Measurements from ENCODE around the gene TBL1XR1.
A peak's percentile ranks its signal among the peaks of the same experiment; 100 is the strongest.

TBL1XR1 gene

DNA sequence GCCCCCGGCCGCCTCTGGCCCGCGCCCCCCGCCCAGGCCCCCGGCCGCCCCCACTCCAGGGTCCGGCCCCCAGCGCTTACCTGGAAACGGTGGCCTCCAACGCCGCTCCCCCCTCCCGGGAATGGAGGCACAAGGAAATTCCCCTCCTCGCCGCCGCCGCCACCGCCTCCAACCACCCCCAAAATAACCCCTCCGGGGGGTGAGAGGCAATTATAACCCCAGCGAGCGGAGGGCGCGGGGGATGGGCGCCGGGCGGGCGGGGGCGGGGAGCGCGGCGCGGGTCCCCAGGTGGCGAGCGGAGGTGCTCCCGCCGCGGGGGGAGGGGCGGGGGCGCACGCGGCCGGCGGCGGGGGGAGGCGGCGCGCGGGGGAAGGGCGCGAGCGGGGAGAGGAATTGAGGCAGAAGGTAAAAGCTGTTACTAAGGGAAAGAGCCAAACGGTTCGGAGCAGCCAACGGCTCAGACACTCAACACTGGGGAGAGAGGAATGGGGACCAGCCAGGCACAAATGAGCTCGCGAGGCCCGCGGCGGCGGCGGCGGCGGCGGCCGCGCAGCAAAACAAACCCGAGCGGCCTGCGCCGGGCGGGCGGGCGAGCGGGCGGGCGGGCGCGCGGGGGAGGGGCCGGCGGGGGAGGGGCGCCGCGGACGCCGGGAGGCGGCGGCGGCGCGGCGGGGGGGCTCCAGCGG, at the start of gene TBL1XR1:
Gene TBL1XR1, minus strand, starts transcription at position 442 of the 686 bp plus-strand sequence. CDS start 132,505 bp downstream, outside the sequence.
- peak; percentile 38; the same call in 1 of the 2 replicates for TF ChIP-seq NFIC (IDR thresholded peaks at IDR 0.05)
- TF ChIP-seq CREB1 (IDR thresholded peaks at IDR 0.05; ENCODE audit: low read depth), result no peak
- peak; percentile 48 for TF ChIP-seq RAD21 (IDR thresholded peaks at IDR 0.05; ENCODE audit: low read depth)
- peak; percentile 9; the same call in 1 of the 2 replicates for TF ChIP-seq YY1 (IDR thresholded peaks at IDR 0.05; ENCODE audit: low read depth)
- TF ChIP-seq, protein P1, sequence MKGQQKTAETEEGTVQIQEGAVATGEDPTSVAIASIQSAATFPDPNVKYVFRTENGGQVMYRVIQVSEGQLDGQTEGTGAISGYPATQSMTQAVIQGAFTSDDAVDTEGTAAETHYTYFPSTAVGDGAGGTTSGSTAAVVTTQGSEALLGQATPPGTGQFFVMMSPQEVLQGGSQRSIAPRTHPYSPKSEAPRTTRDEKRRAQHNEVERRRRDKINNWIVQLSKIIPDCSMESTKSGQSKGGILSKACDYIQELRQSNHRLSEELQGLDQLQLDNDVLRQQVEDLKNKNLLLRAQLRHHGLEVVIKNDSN (IDR thresholded peaks at IDR 0.05), result no peak
- TF ChIP-seq ZBTB7A (IDR thresholded peaks at IDR 0.05; ENCODE audit: low read depth), result no peak
- TF ChIP-seq, protein P2, sequence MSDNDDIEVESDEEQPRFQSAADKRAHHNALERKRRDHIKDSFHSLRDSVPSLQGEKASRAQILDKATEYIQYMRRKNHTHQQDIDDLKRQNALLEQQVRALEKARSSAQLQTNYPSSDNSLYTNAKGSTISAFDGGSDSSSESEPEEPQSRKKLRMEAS (IDR thresholded peaks at IDR 0.05), result peak; percentile 54
- TF ChIP-seq EP300 (IDR thresholded peaks at IDR 0.05; ENCODE audit: borderline replicate concordance), result peak; percentile 90
- peak; percentile 26; the same call in 1 of the 2 replicates for TF ChIP-seq TAF1 (IDR thresholded peaks at IDR 0.05; ENCODE audit: low read depth)
- TF ChIP-seq CEBPB (IDR thresholded peaks at IDR 0.05), result no peak
- TF ChIP-seq TEAD4 (IDR thresholded peaks at IDR 0.05), result no peak
- TF ChIP-seq TCF12 (IDR thresholded peaks at IDR 0.05; ENCODE audit: low read depth), result no peak; the same call in none of the 2 replicates
- peak; percentile 60 for TF ChIP-seq EGR1 (IDR thresholded peaks at IDR 0.05)
- peak; percentile 48; the same call in 1 of the 2 replicates for TF ChIP-seq FOXM1 (IDR thresholded peaks at IDR 0.05; ENCODE audit: borderline replicate concordance, low read depth)
- TF ChIP-seq, protein P3, sequence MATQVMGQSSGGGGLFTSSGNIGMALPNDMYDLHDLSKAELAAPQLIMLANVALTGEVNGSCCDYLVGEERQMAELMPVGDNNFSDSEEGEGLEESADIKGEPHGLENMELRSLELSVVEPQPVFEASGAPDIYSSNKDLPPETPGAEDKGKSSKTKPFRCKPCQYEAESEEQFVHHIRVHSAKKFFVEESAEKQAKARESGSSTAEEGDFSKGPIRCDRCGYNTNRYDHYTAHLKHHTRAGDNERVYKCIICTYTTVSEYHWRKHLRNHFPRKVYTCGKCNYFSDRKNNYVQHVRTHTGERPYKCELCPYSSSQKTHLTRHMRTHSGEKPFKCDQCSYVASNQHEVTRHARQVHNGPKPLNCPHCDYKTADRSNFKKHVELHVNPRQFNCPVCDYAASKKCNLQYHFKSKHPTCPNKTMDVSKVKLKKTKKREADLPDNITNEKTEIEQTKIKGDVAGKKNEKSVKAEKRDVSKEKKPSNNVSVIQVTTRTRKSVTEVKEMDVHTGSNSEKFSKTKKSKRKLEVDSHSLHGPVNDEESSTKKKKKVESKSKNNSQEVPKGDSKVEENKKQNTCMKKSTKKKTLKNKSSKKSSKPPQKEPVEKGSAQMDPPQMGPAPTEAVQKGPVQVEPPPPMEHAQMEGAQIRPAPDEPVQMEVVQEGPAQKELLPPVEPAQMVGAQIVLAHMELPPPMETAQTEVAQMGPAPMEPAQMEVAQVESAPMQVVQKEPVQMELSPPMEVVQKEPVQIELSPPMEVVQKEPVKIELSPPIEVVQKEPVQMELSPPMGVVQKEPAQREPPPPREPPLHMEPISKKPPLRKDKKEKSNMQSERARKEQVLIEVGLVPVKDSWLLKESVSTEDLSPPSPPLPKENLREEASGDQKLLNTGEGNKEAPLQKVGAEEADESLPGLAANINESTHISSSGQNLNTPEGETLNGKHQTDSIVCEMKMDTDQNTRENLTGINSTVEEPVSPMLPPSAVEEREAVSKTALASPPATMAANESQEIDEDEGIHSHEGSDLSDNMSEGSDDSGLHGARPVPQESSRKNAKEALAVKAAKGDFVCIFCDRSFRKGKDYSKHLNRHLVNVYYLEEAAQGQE (IDR thresholded peaks at IDR 0.05; ENCODE audit: low read depth), result no peak

DNA sequence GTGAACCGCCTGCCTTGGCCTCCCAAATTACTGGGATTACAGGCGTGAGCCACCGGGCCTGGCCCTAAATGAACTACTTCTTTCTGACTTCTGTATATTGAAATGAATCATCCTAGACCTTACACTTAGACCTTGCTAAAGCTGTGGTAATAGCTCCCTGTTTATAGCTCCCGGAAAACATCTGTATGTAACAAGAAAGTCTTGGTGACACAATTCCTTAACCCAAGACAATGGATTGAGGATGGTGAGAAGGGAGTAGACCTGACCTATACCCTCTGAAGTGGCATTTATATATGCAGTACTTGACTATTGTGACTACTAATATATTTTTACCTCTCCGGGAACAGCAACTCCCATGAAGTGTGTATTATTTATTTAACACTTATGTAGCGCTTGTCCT, 48.0 kb upstream of the TBL1XR1 start:
- TF ChIP-seq TEAD4 (IDR thresholded peaks at IDR 0.05) (no peak), ZBTB7A (IDR thresholded peaks at IDR 0.05; ENCODE audit: low read depth) (no peak), NFIC (IDR thresholded peaks at IDR 0.05) (no peak), EGR1 (IDR thresholded peaks at IDR 0.05) (no peak), TCF12 (IDR thresholded peaks at IDR 0.05; ENCODE audit: low read depth) (no peak), FOXM1 (IDR thresholded peaks at IDR 0.05; ENCODE audit: borderline replicate concordance, low read depth) (no peak), TAF1 (IDR thresholded peaks at IDR 0.05; ENCODE audit: low read depth) (no peak), RAD21 (IDR thresholded peaks at IDR 0.05; ENCODE audit: low read depth) (no peak), YY1 (IDR thresholded peaks at IDR 0.05; ENCODE audit: low read depth) (no peak)
- TF ChIP-seq, protein P3 (IDR thresholded peaks at IDR 0.05; ENCODE audit: low read depth), result no peak
- TF ChIP-seq, protein P2 (IDR thresholded peaks at IDR 0.05), result no peak

DNA sequence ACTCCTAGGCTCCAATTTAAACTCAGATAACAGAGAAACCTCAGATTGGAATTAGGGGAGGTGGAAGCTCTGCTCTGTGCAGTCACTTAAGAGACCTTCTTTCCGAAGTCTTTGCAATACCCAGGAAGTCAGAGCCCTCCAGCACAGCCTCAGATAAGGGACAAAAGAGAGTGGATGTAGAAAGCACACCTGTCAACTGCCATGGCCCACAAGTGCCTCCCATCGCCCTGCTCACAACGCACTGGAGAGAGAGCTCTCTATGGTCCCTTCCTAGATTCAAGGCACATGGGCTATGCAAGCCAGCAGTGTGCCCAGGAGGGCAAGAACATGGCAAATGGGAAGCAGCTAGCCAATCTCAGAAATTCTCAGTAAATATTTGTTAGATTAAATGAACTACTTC, 47.3 kb upstream of the TBL1XR1 start:
- TF ChIP-seq, protein P3 (IDR thresholded peaks at IDR 0.05; ENCODE audit: low read depth), result no peak
- no peak for TF ChIP-seq TCF12 (IDR thresholded peaks at IDR 0.05; ENCODE audit: low read depth)
- TF ChIP-seq RAD21 (IDR thresholded peaks at IDR 0.05; ENCODE audit: low read depth), result no peak
- no peak for TF ChIP-seq EP300 (IDR thresholded peaks at IDR 0.05; ENCODE audit: borderline replicate concordance)
- no peak for TF ChIP-seq FOXM1 (IDR thresholded peaks at IDR 0.05; ENCODE audit: borderline replicate concordance, low read depth)
- TF ChIP-seq CREB1 (IDR thresholded peaks at IDR 0.05; ENCODE audit: low read depth), result no peak
- no peak for TF ChIP-seq YY1 (IDR thresholded peaks at IDR 0.05; ENCODE audit: low read depth)
- no peak for TF ChIP-seq TEAD4 (IDR thresholded peaks at IDR 0.05)
- no peak for TF ChIP-seq NFIC (IDR thresholded peaks at IDR 0.05)
- no peak for TF ChIP-seq ZBTB7A (IDR thresholded peaks at IDR 0.05; ENCODE audit: low read depth)
- TF ChIP-seq, protein P2 (IDR thresholded peaks at IDR 0.05), result no peak
- no peak for TF ChIP-seq EGR1 (IDR thresholded peaks at IDR 0.05)
- TF ChIP-seq, protein P1 (IDR thresholded peaks at IDR 0.05), result no peak
- no peak for TF ChIP-seq TAF1 (IDR thresholded peaks at IDR 0.05; ENCODE audit: low read depth)
- no peak for TF ChIP-seq CEBPB (IDR thresholded peaks at IDR 0.05)

Data from Ishikawa (cell line).